H1 (cell line): ENCODE data around the gene FOXA3. TPM values are rescaled to one million over a fixed set of nuclear protein-coding genes. Genes with fewer than 3 reads are reported as not detected.

ENCODE experiments used
- ATF2 ChIP-seq: IDR thresholded peaks from 2 replicates; pipeline ENCODE4 v1.6.1; 2012; ENCODE audit warnings: low read length, inconsistent platforms
- ATF3 ChIP-seq: IDR thresholded peaks from 2 replicates; pipeline ENCODE4 v1.6.1; 2011; ENCODE audit warnings: low read depth, mild to moderate bottlenecking, low read length; ENCODE audit not compliant: insufficient read depth
- BCL11A ChIP-seq, 2 experiments: IDR thresholded peaks; one replicate each; pipeline ENCODE4 v1.6.1; 2011; ENCODE audit warnings: low read depth in 2 of 2, low read length in 2 of 2, mild to moderate bottlenecking in 2 of 2
- GABPA ChIP-seq: IDR thresholded peaks from 2 replicates; pipeline ENCODE4 v1.6.1; 2011; ENCODE audit warnings: mild to moderate bottlenecking, low read length, moderate library complexity, borderline replicate concordance; ENCODE audit not compliant: insufficient read depth
- GTF2F1 ChIP-seq: IDR thresholded peaks from 2 replicates; pipeline ENCODE4 v1.6.1; 2012; ENCODE audit warnings: low read depth, low read length, improper control_type of control experiment, borderline replicate concordance
- JUN ChIP-seq: IDR thresholded peaks from 2 replicates; pipeline ENCODE4 v1.6.1; 2011; ENCODE audit warnings: low read depth, mild to moderate bottlenecking, improper control_type of control experiment, low read length
- POLR2A ChIP-seq, 2 experiments: IDR thresholded peaks; 1 replicate in 1 of 2; 2 replicates in 1 of 2; pipeline ENCODE4 v1.6.1; 2011; ENCODE audit warnings: low read depth in 2 of 2, low read length in 2 of 2, mild to moderate bottlenecking in 2 of 2; ENCODE audit errors: control extremely low read depth in 1 of 2
- POLR2AphosphoS5 ChIP-seq: IDR thresholded peaks from 2 replicates; pipeline ENCODE4 v1.6.1; 2011; ENCODE audit warnings: low read depth, low read length
- RAD21 ChIP-seq, 2 experiments: IDR thresholded peaks in 1 of 2; conservative IDR thresholded peaks in 1 of 2; 2 replicates each; pipeline ENCODE4 v1.6.1; 2011; ENCODE audit warnings: low read depth in 2 of 2, low read length in 2 of 2, improper control_type of control experiment in 1 of 2, inconsistent platforms in 1 of 2, mild to moderate bottlenecking in 1 of 2, moderate library complexity in 1 of 2
- RBBP5 ChIP-seq: IDR thresholded peaks from 2 replicates; pipeline ENCODE4 v1.7.1; 2012; ENCODE audit warnings: low read depth, mild to moderate bottlenecking, inconsistent platforms, low read length, moderate library complexity, borderline replicate concordance
- SIN3A ChIP-seq, 2 experiments: IDR thresholded peaks in 1 of 2; conservative IDR thresholded peaks in 1 of 2; 2 replicates each; pipeline ENCODE4 v1.6.1; 2011 to 2012; ENCODE audit warnings: low read length in 2 of 2, improper control_type of control experiment in 1 of 2, low read depth in 1 of 2, mild to moderate bottlenecking in 1 of 2
- SP4 ChIP-seq: IDR thresholded peaks from 2 replicates; pipeline ENCODE4 v1.6.1; 2012; ENCODE audit warnings: low read length, inconsistent platforms
- TAF1 ChIP-seq: IDR thresholded peaks from 2 replicates; pipeline ENCODE4 v1.6.1; 2011; ENCODE audit warnings: mild to moderate bottlenecking, low read depth, low read length
- TAF7 ChIP-seq: optimal IDR thresholded peaks from 2 replicates; pipeline ENCODE3; 2011; ENCODE audit warnings: low read depth, mild to moderate bottlenecking, inconsistent platforms, low read length, moderate library complexity, borderline replicate concordance
- USF2 ChIP-seq: IDR thresholded peaks from 2 replicates; pipeline ENCODE4 v1.6.1; 2011; ENCODE audit warnings: low read length, improper control_type of control experiment
- YY1 ChIP-seq: IDR thresholded peaks from 2 replicates; pipeline ENCODE4 v1.6.1; 2011; ENCODE audit warnings: low read depth, mild to moderate bottlenecking, low read length
- polyA plus RNA-seq, 7 experiments: library from polyadenylated mRNA; depleted of rRNA in 3 of 7; stranded (reverse) in 5 of 7; unstranded in 2 of 7; fragments of >200 nt in 5 of 7; fragments of 200-250 nt in 2 of 7; gene quantifications; 1 replicate in 5 of 7; 2 replicates in 1 of 7; 4 replicates in 1 of 7; pipeline versions ENCODE4 v1.2.1 to v1.2.3, GENCODE V29; 2011 to 2013; ENCODE audit warnings: missing spikeins in 2 of 7, mixed read lengths in 2 of 7
- total RNA-seq: library from RNA; stranded (reverse); fragmentation: NEBNext Ultra II Directional; extraction: Animal tissue kit (Norgen Biotek cat#: 25700); gene quantifications from 2 replicates; pipeline ENCODE4 v1.2.1, GENCODE V29; 2021
- TF ChIP-seq, protein P1 (sequence below), 3 experiments: IDR thresholded peaks; 1 replicate in 2 of 3; 2 replicates in 1 of 3; pipeline versions ENCODE4 v1.5.1 to v1.6.1; 2011; ENCODE audit warnings: low read length in 3 of 3, mild to moderate bottlenecking in 3 of 3, inconsistent platforms in 2 of 3, low read depth in 1 of 3, moderate library complexity in 1 of 3; ENCODE audit not compliant: insufficient read depth in 1 of 3; ENCODE audit errors: control extremely low read depth in 1 of 3

The FOXA3 gene
- total and polyA plus RNA-seq, 2 of the 8 experiments (the other 6 are each of a cell fraction or from before 2014, with no cell fraction given): 20.2 to 49.1 TPM

GRCh38 chr19:45817010-45817724 is 47.0 kb upstream of the FOXA3 start (continued):
- TF ChIP-seq USF2 (peak; percentile 81), JUN (0 out of 2 replicates have a peak, but pooled peaks have one; percentile 26), RBBP5 (0 out of 2 replicates have a peak, but pooled peaks have one; percentile 10), BCL11A (IDR thresholded peaks at IDR 0.05; ENCODE audit: low read depth in 2 of 2, low read length in 2 of 2) (no peak), POLR2AphosphoS5 (peak; percentile 81; the same call in 1 of the 2 replicates), GABPA (peak; percentile 36; the same call in 1 of the 2 replicates), YY1 (0 out of 2 replicates have a peak, but pooled peaks have one; percentile 13), POLR2A (IDR thresholded peaks at IDR 0.05; ENCODE audit: control extremely low read depth in 1 of 2, low read depth in 2 of 2, low read length in 2 of 2) (peak; percentile 68 to 71; a peak in 2 of 3 replicates), RAD21 (IDR thresholded peaks at IDR 0.05 in 1 of 2, conservative IDR thresholded peaks at IDR 0.05 in 1 of 2; ENCODE audit: low read depth in 2 of 2, low read length in 2 of 2) (peak; percentile 60 to 67), ATF3 (peak; percentile 85), SP4 (peak; percentile 81), GTF2F1 (no peak), TAF7 (peak; percentile 55), SIN3A (conservative IDR thresholded peaks at IDR 0.05 in 1 of 2, IDR thresholded peaks at IDR 0.05 in 1 of 2; ENCODE audit: low read depth in 1 of 2, low read length in 2 of 2) (peak; percentile 71 to 92; a peak in 2 of 4 replicates), ATF2 (no peak), TAF1 (peak; percentile 61)
- TF ChIP-seq, protein P1, sequence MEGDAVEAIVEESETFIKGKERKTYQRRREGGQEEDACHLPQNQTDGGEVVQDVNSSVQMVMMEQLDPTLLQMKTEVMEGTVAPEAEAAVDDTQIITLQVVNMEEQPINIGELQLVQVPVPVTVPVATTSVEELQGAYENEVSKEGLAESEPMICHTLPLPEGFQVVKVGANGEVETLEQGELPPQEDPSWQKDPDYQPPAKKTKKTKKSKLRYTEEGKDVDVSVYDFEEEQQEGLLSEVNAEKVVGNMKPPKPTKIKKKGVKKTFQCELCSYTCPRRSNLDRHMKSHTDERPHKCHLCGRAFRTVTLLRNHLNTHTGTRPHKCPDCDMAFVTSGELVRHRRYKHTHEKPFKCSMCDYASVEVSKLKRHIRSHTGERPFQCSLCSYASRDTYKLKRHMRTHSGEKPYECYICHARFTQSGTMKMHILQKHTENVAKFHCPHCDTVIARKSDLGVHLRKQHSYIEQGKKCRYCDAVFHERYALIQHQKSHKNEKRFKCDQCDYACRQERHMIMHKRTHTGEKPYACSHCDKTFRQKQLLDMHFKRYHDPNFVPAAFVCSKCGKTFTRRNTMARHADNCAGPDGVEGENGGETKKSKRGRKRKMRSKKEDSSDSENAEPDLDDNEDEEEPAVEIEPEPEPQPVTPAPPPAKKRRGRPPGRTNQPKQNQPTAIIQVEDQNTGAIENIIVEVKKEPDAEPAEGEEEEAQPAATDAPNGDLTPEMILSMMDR (IDR thresholded peaks at IDR 0.05; ENCODE audit: control extremely low read depth in 1 of 3, insufficient read depth in 1 of 3, low read depth in 1 of 3, low read length in 3 of 3): peak; percentile 97 to 99 (median 99)
